Islet of Langerhans (tissue), 1 donor: ENCODE measurements around the gene AGT.

Experiments
- FAIRE-seq: peaks from one replicate; lab custom pipeline; 2011; peaks lifted over from hg19 to GRCh38; lab: Jason Lieb, UNC

AGT gene

GRCh38 chr1:230713915-230714764 lies at the start of gene AGT:
Gene AGT, minus strand, starts transcription at chr1:230714122. Its CDS starts 3,299 bp downstream, at chr1:230710823.
- FAIRE-seq, result no peak

GRCh38 chr1:230761443-230762167 lies 47.7 kb upstream of the AGT start:
- FAIRE-seq, result no peak

- FAIRE-seq, result no peak
These were observed 46.5 kb upstream of the AGT start for GRCh38 chr1:230760360-230760827.

GRCh38 chr1:230759369-230760065 lies 45.6 kb upstream of the AGT start:
- no peak for FAIRE-seq

- FAIRE-seq, result no peak
These were observed 44.9 kb upstream of the AGT start for GRCh38 chr1:230758709-230759368.

- no peak for FAIRE-seq
These were observed 44.2 kb upstream of the AGT start for GRCh38 chr1:230757856-230758708.

GRCh38 chr1:230754796-230755195 lies 40.9 kb upstream of the AGT start:
- FAIRE-seq, result no peak

- FAIRE-seq, result no peak
These were observed 39.8 kb upstream of the AGT start for GRCh38 chr1:230753586-230754251.

GRCh38 chr1:230753191-230753585 lies 39.3 kb upstream of the AGT start:
- no peak for FAIRE-seq

GRCh38 chr1:230752407-230752806 lies 38.5 kb upstream of the AGT start:
- FAIRE-seq, result no peak

GRCh38 chr1:230750986-230751625 lies 37.2 kb upstream of the AGT start:
- no peak for FAIRE-seq

- no peak for FAIRE-seq
These were observed 36.7 kb upstream of the AGT start for GRCh38 chr1:230750576-230750975.

- no peak for FAIRE-seq
These were observed 35.7 kb upstream of the AGT start for GRCh38 chr1:230749635-230750034.

- no peak for FAIRE-seq
These were observed 35.2 kb upstream of the AGT start for GRCh38 chr1:230749150-230749549.

GRCh38 chr1:230747890-230748800 lies 34.2 kb upstream of the AGT start:
- no peak for FAIRE-seq

- FAIRE-seq, result no peak
These were observed 33.3 kb upstream of the AGT start, which contains the start of gene CAPN9 for GRCh38 chr1:230747127-230747730. Gene CAPN9, plus strand, starts transcription at chr1:230747388. Its CDS starts 109 bp downstream, at chr1:230747497.

GRCh38 chr1:230746617-230747016 lies 32.7 kb upstream of the AGT start:
- no peak for FAIRE-seq

GRCh38 chr1:230745071-230745470 lies 31.1 kb upstream of the AGT start:
- no peak for FAIRE-seq

- FAIRE-seq, result no peak
These were observed 30.5 kb upstream of the AGT start for GRCh38 chr1:230744382-230744781.
